Neural cell (in vitro differentiated cells): ENCODE measurements around the gene ZNF672. TPM values are rescaled to one million over a fixed set of nuclear protein-coding genes. Genes with fewer than 3 reads are reported as not detected.
"Not testable (repeated sequence)": the region's sequence is repeated elsewhere in the genome, so short reads cannot be mapped to it uniquely, and the experiment has no call there.

Source experiments
- H2AFZ ChIP-seq: fragments of 200-600, 300-800 bp; sonication (generic), shearing (Covaris generic); 2 replicates; pipeline ENCODE4 v1.6.0; 2014; ENCODE audit warnings: low read depth, mild to moderate bottlenecking, antibody characterized with exemption, low read length, moderate library complexity
- H3F3A ChIP-seq: fragments of 200-600 bp; shearing (Covaris generic); 2 replicates; pipeline ENCODE4 v1.6.1; 2016; ENCODE audit warnings: mild to moderate bottlenecking, moderate library complexity, mixed read lengths, antibody characterized with exemption, low read length; ENCODE audit not compliant: insufficient read depth, poor library complexity, severe bottlenecking
- H3K27ac ChIP-seq: fragments of 200-600, 300-800 bp; sonication (generic), shearing (Covaris generic); 2 replicates; pipeline ENCODE4 v1.5.1; 2014; ENCODE audit warnings: mild to moderate bottlenecking, low read length, moderate library complexity
- H3K27me3 ChIP-seq: fragments of 300-800, 200-600 bp; sonication (generic), shearing (Covaris generic); 2 replicates; pipeline ENCODE4 v1.6.0; 2014; ENCODE audit warnings: mild to moderate bottlenecking, low read depth, low read length, moderate library complexity; ENCODE audit not compliant: insufficient read depth
- H3K36me3 ChIP-seq: fragments of 300-800, 200-600 bp; sonication (generic), shearing (Covaris generic); 2 replicates; pipeline ENCODE4 v1.5.1; 2014; ENCODE audit warnings: mild to moderate bottlenecking, antibody characterized with exemption, low read length, moderate library complexity; ENCODE audit not compliant: insufficient read depth
- H3K4me2 ChIP-seq: fragments of 300-800, 200-600 bp; sonication (generic), shearing (Covaris generic); 2 replicates; pipeline ENCODE4 v1.6.0; 2014; ENCODE audit warnings: mild to moderate bottlenecking, low read length
- H3K4me3 ChIP-seq: fragments of 300-800, 200-600 bp; sonication (generic), shearing (Covaris generic); 2 replicates; pipeline ENCODE4 v1.5.1; 2014; ENCODE audit warnings: mild to moderate bottlenecking, low read length, moderate library complexity
- H3K79me2 ChIP-seq: fragments of 200-600 bp; shearing (Covaris generic); replicated peaks from 2 replicates; pipeline ENCODE4 v1.6.0; 2014; ENCODE audit warnings: mild to moderate bottlenecking, low read length, moderate library complexity; ENCODE audit not compliant: insufficient read depth
- H3K9ac ChIP-seq: fragments of 300-800, 200-600 bp; sonication (generic), shearing (Covaris generic); 2 replicates; pipeline ENCODE4 v1.6.1; 2016; ENCODE audit warnings: mild to moderate bottlenecking, low read length, mixed read lengths
- H3K9me2 ChIP-seq: fragments of 200-600 bp; shearing (Covaris generic); 2 replicates; pipeline ENCODE4 v1.6.1; 2016; ENCODE audit warnings: mild to moderate bottlenecking, low read length, mixed read lengths; ENCODE audit not compliant: insufficient read depth
- H3K9me3 ChIP-seq: fragments of 200-600, 300-800 bp; sonication (generic), shearing (Covaris generic); 2 replicates; pipeline ENCODE4 v1.6.1; 2016; ENCODE audit warnings: mild to moderate bottlenecking, mixed run types, low read length, moderate library complexity, mixed read lengths
- H4K20me1 ChIP-seq: fragments of 200-600 bp; shearing (Covaris generic); 2 replicates; pipeline ENCODE4 v1.6.1; 2016; ENCODE audit warnings: mild to moderate bottlenecking, mixed run types; ENCODE audit not compliant: insufficient read depth
- EP300 ChIP-seq: fragments of 450-650 bp; conservative IDR thresholded peaks from 2 replicates; pipeline ENCODE4 v1.6.1; 2014; ENCODE audit warnings: antibody characterized with exemption, mild to moderate bottlenecking, moderate library complexity; ENCODE audit not compliant: poor library complexity, severe bottlenecking
- EZH2 ChIP-seq: fragments of 200-600, 300-800 bp; shearing (Covaris generic), sonication (generic); IDR thresholded peaks from 2 replicates; pipeline ENCODE4 v1.6.1; 2014; ENCODE audit warnings: antibody characterized with exemption, low read length, borderline replicate concordance, mild to moderate bottlenecking; ENCODE audit not compliant: insufficient read depth, poor library complexity, severe bottlenecking
- MXI1 ChIP-seq: fragments of 450-650 bp; conservative IDR thresholded peaks from 2 replicates; pipeline ENCODE4 v1.6.1; 2014; ENCODE audit warnings: antibody characterized with exemption, mild to moderate bottlenecking; ENCODE audit not compliant: poor library complexity, severe bottlenecking
- POLR2AphosphoS5 ChIP-seq: IDR thresholded peaks from 2 replicates; pipeline ENCODE4 v1.6.1; 2012
- RAD21 ChIP-seq: fragments of 450-650 bp; conservative IDR thresholded peaks from 2 replicates; pipeline ENCODE4 v1.6.1; 2014; ENCODE audit warnings: antibody characterized with exemption, mild to moderate bottlenecking, moderate library complexity
- SMC3 ChIP-seq: fragments of 450-650 bp; conservative IDR thresholded peaks from 2 replicates; pipeline ENCODE4 v1.6.1; 2014; ENCODE audit warnings: antibody characterized with exemption, mild to moderate bottlenecking, moderate library complexity; ENCODE audit not compliant: poor library complexity
- TAF1 ChIP-seq: IDR thresholded peaks from 2 replicates; pipeline ENCODE4 v1.6.1; 2012; ENCODE audit warnings: low read depth
- polyA plus RNA-seq: library from polyadenylated mRNA; depleted of rRNA; stranded (reverse); fragments of >200 nt; gene quantifications from 2 replicates; pipeline ENCODE4 v1.2.3, GENCODE V29; 2014
- TF ChIP-seq, protein P1 (sequence below): fragments of 450-650 bp; IDR thresholded peaks from 2 replicates; pipeline ENCODE4 v1.5.1; 2014; ENCODE audit warnings: antibody characterized with exemption, mild to moderate bottlenecking, moderate library complexity; ENCODE audit not compliant: poor library complexity, severe bottlenecking
- TF ChIP-seq, protein P2 (sequence below): IDR thresholded peaks from 2 replicates; pipeline ENCODE4 v1.6.1; 2012; ENCODE audit warnings: borderline replicate concordance

The ZNF672 gene
- polyA plus RNA-seq, 1 donor from 2014 or later = 22.9 TPM

DNA sequence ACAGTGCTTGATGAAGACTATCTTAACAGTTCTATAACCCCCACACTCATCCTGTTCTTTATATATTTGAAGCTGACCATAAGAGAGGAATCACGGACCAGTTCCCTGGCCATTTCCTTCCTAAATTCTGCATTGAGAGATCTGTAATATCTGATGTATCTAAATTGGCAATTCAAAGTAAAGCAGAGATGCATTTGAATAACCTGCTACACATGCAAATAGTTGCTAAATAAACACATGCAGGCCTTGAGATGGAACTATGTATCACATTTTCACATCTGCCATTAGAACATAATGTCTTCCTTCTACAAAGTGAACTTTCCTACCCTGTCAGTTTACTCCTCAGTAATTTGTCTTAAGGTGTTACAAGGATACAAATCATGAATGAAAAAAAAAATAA, 47.6 kb downstream of the ZNF672 start:
- Histone ChIP-seq H3K4me3 (no peak overlapping the region), H3K27ac (no peak overlapping the region), H3K9me3 (no peaks in the 10 kb centered on the region), H2AFZ (no peak overlapping the region), H3K4me2 (no peak overlapping the region), H3K27me3 (no peaks in the 10 kb centered on the region), H4K20me1 (no peaks in the 10 kb centered on the region), H3K79me2 (no peaks in the 10 kb centered on the region), H3F3A (no peaks in the 10 kb centered on the region), H3K9me2 (no peaks in the 10 kb centered on the region), H3K36me3 (no peaks in the 10 kb centered on the region), H3K9ac (no peak overlapping the region)
- TF ChIP-seq, protein P1, sequence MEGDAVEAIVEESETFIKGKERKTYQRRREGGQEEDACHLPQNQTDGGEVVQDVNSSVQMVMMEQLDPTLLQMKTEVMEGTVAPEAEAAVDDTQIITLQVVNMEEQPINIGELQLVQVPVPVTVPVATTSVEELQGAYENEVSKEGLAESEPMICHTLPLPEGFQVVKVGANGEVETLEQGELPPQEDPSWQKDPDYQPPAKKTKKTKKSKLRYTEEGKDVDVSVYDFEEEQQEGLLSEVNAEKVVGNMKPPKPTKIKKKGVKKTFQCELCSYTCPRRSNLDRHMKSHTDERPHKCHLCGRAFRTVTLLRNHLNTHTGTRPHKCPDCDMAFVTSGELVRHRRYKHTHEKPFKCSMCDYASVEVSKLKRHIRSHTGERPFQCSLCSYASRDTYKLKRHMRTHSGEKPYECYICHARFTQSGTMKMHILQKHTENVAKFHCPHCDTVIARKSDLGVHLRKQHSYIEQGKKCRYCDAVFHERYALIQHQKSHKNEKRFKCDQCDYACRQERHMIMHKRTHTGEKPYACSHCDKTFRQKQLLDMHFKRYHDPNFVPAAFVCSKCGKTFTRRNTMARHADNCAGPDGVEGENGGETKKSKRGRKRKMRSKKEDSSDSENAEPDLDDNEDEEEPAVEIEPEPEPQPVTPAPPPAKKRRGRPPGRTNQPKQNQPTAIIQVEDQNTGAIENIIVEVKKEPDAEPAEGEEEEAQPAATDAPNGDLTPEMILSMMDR = no peak
- TF ChIP-seq EP300 (no peak), EZH2 (no peak), TAF1 (no peak), SMC3 (no peak), POLR2AphosphoS5 (no peak), MXI1 (no peak), RAD21 (no peak)
- TF ChIP-seq, protein P2, sequence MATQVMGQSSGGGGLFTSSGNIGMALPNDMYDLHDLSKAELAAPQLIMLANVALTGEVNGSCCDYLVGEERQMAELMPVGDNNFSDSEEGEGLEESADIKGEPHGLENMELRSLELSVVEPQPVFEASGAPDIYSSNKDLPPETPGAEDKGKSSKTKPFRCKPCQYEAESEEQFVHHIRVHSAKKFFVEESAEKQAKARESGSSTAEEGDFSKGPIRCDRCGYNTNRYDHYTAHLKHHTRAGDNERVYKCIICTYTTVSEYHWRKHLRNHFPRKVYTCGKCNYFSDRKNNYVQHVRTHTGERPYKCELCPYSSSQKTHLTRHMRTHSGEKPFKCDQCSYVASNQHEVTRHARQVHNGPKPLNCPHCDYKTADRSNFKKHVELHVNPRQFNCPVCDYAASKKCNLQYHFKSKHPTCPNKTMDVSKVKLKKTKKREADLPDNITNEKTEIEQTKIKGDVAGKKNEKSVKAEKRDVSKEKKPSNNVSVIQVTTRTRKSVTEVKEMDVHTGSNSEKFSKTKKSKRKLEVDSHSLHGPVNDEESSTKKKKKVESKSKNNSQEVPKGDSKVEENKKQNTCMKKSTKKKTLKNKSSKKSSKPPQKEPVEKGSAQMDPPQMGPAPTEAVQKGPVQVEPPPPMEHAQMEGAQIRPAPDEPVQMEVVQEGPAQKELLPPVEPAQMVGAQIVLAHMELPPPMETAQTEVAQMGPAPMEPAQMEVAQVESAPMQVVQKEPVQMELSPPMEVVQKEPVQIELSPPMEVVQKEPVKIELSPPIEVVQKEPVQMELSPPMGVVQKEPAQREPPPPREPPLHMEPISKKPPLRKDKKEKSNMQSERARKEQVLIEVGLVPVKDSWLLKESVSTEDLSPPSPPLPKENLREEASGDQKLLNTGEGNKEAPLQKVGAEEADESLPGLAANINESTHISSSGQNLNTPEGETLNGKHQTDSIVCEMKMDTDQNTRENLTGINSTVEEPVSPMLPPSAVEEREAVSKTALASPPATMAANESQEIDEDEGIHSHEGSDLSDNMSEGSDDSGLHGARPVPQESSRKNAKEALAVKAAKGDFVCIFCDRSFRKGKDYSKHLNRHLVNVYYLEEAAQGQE = no peak

DNA sequence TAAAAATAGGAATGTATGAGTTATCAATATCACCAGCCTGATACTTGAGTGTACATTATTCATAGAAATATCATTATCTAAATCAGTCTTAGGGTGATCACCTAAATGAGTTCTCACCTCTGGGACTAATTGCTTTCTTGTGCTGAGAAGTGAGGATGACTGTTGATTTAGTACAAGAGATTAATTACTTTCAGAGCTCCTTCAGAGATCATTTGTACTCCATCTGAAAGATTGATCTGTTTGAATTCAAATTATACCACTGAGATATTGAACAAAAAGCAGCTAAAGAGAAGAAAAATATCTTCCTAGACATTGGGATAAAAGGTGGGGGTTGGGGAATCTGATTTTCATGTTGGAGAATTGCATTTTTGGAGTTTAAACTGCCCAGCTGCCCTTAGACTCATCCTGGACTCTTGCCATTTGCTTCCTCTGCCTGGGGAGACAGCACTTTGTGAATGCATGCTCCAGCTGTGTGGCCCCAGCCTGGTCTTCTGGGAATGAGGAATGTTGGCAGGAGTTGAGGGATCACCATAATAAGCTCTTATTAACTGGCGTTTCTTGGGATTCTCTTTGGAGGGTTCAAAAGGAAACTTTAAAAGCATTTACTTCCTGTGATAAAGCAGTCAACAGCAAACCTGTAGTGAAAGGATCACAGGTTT, 48.3 kb downstream of the ZNF672 start:
- TF ChIP-seq, protein P1 = no peak
- TF ChIP-seq POLR2AphosphoS5 (no peak), EP300 (no peak), SMC3 (no peak), MXI1 (no peak)
- TF ChIP-seq, protein P2 = no peak
- Histone ChIP-seq H3F3A (no peaks in the 10 kb centered on the region), H3K4me3 (no peak overlapping the region), H3K79me2 (no peaks in the 10 kb centered on the region), H3K9me3 (no peaks in the 10 kb centered on the region), H4K20me1 (no peaks in the 10 kb centered on the region), H3K27ac (no peak overlapping the region), H3K27me3 (no peaks in the 10 kb centered on the region), H3K36me3 (no peaks in the 10 kb centered on the region), H3K4me2 (no peak overlapping the region), H2AFZ (no peak overlapping the region), H3K9ac (no peak overlapping the region), H3K9me2 (no peaks in the 10 kb centered on the region)

DNA sequence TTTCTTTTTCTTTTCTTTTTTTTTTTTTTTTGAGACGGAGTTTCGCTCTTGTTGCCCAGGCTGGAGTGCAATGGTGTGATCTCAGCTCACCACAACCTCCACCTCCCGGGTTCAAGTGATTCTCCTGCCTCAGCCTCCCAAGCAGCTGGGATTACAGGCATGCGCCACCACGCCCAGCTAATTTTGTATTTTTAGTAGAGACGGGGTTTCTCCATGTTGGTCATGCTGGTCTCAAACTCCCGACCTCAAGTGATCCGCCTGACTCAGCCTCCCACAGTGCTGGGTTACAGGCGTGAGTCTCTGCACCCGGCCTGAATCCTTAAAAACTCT, 51.9 kb downstream of the ZNF672 start:
- not testable (repeated sequence) for H4K20me1 ChIP-seq, H3K4me2 ChIP-seq, H3F3A ChIP-seq, H3K9ac ChIP-seq, H3K36me3 ChIP-seq, H3K9me3 ChIP-seq, H3K9me2 ChIP-seq, H3K27ac ChIP-seq, H3K79me2 ChIP-seq, H2AFZ ChIP-seq, H3K27me3 ChIP-seq, H3K4me3 ChIP-seq
